HG03103 (cell line): ENCODE results near the gene PTPRD.

Experiments
- ATAC-seq: cut with Tn5 transposase; IDR thresholded peaks from one replicate; pipeline ENCODE4 v1.9.1; 2021; ENCODE audit warnings: low read depth; ENCODE audit not compliant: unreplicated experiment

The PTPRD gene

GRCh38 chr9:9791611-9792010, 821.2 kb downstream of the PTPRD start:
- no peak for ATAC-seq

GRCh38 chr9:9790216-9790872, 822.5 kb downstream of the PTPRD start:
- peak; percentile 51 for ATAC-seq

DNA sequence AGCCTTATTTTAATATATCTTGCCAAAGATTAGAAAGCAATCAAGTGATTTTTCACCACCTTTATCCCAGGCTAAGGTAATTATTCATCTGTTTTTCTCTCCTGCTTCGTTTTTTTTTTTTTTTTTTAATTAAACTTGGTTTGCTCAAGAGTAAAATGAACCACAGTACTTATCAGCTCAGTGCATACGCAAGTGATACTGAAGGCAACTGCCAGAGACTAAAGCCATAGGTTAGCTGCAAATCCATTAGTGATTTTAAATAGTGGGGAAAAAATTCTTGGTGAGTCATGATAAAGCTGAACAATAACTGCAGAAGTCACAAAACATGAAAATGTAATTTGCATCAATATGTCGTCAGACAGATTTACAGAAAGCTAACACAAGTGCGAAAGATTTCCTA, 829.1 kb downstream of the PTPRD start:
- no peak for ATAC-seq

DNA sequence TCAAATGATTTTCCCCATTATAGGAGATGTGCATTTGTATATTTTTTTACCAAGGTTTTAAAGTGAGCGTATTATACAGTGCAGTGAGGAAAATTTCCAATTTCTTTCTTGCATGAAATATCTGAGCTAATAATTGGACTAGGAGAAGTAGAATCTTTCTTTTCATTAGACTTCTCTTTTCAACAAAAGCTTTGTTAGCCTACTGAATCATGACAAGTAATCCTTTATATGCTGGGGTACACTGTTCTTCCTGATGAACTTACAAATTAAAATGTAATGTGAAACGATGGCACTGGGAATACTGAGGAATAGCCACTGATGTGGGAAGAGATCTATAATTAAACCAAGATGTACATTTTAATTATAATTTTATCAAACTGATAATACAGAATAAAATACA, 829.6 kb downstream of the PTPRD start:
- ATAC-seq, result no peak

- no peak for ATAC-seq
These were observed 834.5 kb downstream of the PTPRD start for GRCh38 chr9:9778293-9778692.

- no peak for ATAC-seq
These were observed 838.3 kb downstream of the PTPRD start for GRCh38 chr9:9774471-9774870.

DNA sequence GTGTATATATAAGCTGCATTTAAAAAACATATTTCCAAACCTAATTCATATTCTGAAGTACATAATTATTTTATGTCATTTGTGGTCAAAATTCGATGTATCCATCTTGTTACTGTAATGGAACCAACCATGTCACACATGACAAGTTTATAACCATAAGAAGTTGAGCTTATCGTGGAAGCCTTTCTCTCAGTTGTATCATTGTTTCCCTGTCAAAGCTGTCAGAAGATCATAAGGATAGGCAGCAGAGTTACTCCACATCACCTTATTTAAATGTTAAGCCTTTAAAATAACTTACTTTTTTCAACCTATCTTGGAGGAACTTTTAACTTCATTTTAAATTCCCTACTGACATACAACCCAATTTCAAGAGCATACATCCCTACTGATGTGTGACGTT, 841.5 kb downstream of the PTPRD start:
- ATAC-seq, result no peak

GRCh38 chr9:9764821-9765220, 848.0 kb downstream of the PTPRD start:
- no peak for ATAC-seq

- ATAC-seq, result no peak
These were observed 858.6 kb downstream of the PTPRD start for GRCh38 chr9:9754186-9754585.

- ATAC-seq, result no peak
These were observed 859.5 kb downstream of the PTPRD start for GRCh38 chr9:9753266-9753665.

DNA sequence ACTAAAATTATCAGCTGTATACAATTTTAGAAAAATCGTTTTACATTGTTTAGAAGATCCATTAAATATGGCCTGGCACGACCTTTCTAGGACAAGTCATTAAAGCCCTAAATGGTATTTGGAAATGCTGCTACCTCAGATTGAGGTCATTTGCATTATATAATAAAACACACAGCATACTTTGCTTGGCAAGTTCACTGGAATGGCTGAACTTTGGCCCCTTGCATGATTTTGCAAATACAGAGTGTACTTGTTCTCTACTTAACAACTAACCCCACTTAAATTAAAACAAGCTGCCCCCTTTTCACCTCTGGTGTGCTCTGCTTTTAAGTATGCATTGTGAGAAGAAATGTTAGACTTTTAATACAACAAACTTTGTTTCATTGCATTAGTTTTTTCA, 860.1 kb downstream of the PTPRD start:
- no peak for ATAC-seq

DNA sequence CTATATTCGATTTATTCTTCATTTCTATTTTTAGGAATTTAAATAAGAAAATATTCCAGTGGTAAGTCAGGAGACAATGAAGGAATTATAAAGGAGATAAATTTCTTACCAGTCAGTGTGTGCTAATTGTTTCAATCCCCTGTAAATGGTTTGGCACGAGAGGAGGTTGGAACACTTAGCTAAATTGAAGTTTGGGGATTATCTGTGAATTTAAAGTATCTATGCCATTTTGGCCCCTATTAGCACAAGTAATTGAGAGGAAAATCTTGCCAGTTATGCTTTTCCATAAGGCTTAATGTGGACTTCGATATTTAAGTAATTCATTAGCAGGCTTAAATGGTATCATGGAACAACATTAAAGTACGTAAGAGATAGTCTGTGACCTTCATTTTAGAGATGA, 860.8 kb downstream of the PTPRD start:
- no peak for ATAC-seq

DNA sequence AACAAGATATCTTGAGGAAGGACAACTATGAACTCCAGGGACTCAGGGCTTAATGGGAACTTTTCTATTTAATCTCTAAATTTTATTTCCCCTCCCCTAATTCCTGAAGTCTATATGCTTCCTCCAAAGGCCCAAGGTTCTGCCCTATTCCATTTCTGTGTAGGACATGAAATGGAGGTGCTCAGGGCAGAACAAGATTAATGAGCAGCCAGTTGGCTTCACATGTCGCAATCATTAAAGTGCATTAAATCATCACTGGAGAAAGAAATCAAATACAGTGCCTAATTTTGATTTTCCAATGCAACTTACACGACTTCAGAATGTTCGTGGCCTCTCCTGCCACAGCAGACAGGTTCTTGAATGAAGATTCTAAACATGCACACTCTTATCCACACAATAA, 862.1 kb downstream of the PTPRD start:
- ATAC-seq, result no peak

GRCh38 chr9:9749591-9749990, 863.2 kb downstream of the PTPRD start:
- ATAC-seq, result no peak

GRCh38 chr9:9747787-9748186, 865.0 kb downstream of the PTPRD start:
- ATAC-seq, result no peak

DNA sequence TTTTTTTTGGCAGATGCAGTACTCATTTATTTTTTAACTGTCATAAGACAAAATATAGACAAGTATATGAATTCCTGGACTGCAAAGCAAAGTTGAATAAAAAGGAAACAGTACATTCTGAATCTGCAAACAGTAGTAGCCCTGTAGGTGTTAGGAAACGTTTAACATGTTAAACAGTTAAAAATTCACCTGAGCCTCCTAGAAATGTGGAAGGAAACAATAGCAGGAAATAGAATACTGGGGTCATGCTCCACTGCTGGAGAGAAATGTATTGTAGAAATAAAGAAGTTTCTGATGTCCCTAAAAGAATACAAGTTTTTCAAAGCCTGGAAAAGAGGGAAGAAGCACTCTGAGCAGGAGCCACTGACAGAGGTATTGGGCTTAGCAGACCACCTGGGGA, 866.0 kb downstream of the PTPRD start:
- ATAC-seq, result no peak

- no peak for ATAC-seq
These were observed 869.0 kb downstream of the PTPRD start for GRCh38 chr9:9743822-9744221.

GRCh38 chr9:9730174-9730573, 882.6 kb downstream of the PTPRD start:
- no peak for ATAC-seq

- ATAC-seq, result no peak
These were observed 883.7 kb downstream of the PTPRD start for GRCh38 chr9:9729082-9729481.

- ATAC-seq, result no peak
These were observed 893.3 kb downstream of the PTPRD start for GRCh38 chr9:9719373-9720112.

DNA sequence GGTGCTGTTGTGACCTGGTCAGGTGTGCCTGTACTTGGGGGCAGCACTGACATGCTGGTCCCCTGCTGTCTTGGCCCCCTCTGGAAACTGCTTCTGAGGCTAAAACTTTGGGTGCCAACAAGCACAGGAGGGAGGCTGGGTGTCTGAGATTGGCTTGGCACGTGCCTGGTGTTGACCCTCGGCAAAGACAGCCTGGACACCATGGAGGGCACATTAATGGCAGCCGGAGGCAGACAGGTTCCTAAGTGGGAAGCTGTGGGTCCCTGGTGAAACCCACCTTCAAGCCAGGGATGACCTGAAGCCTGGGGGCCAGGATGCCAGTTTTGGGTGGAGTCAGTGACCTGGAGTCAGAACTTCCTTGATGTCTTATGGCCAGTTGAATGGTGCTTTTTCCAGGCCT, 894.1 kb downstream of the PTPRD start:
- no peak for ATAC-seq

GRCh38 chr9:9679433-9679832, 933.4 kb downstream of the PTPRD start:
- no peak for ATAC-seq
